ENCODE measurements around the gene CARS1. TPM values are rescaled to one million over a fixed set of nuclear protein-coding genes. Genes with fewer than 3 reads are reported as not detected.
A peak's percentile ranks its signal among the peaks of the same experiment; 100 is the strongest.

Gene CARS1
- total RNA-seq, 2 experiments from 2014 or later = 106 to 121 TPM

GRCh38 chr11:3018596-3018995, 38.6 kb downstream of the CARS1 start:
- DNase-seq = no peak
- H3K27ac Mint-ChIP-seq = no peak overlapping the region
- no peak overlapping the region for H3K4me3 Mint-ChIP-seq
- H3K4me1 Mint-ChIP-seq = peaks cover 64% of the 10 kb centered on the region
- H3K36me3 Mint-ChIP-seq (ENCODE audit: low read depth) = peaks cover 79% of the 10 kb centered on the region
- CTCF ChIA-PET = no interaction called here
- POLR2A ChIA-PET = no interaction called here
- no peaks in the 10 kb centered on the region for H3K27me3 Mint-ChIP-seq
- H3K9me3 Mint-ChIP-seq = no peaks in the 10 kb centered on the region

GRCh38 chr11:3016861-3017260, 40.4 kb downstream of the CARS1 start:
- Mint-ChIP-seq H3K4me1 (peaks cover 62% of the 10 kb centered on the region), H3K9me3 (no peaks in the 10 kb centered on the region), H3K27me3 (no peaks in the 10 kb centered on the region), H3K27ac (peak overlapping the region; percentile 95), H3K4me3 (no peak overlapping the region), H3K36me3 (ENCODE audit: low read depth) (peaks cover 71% of the 10 kb centered on the region)
- CTCF ChIA-PET = interaction anchor here (4.1 to 4.6 kb wide), 2 partner anchors 20 to 41 kb away, joined by 21 to 30 read pairs; no protein-coding TSS in a partner anchor
- POLR2A ChIA-PET = interaction anchor here (11.8 kb wide), 1 partner anchor 27 kb away, joined by 307 read pairs; the partner anchor contains the start of gene NAP1L4
- no peak for DNase-seq

DNA sequence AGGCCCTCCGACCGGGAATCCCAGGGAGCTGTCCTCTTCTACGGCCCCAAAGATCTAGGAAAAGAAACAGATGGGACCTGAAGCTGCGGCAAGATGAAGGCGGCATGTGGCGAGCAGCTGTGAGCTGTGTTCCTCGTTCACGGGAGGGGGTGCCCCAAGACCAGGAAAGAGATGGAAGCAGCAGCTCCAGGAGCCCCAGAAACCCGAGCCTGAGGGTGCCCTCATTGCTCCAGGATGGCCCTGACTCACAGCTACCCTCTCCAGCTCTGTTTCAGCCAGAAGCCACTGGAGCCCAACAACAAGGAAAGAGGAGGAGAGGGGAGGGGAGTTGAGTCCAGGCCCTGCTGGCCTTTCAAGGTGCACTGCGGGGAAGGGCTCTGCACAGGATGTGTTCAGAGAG, 41.4 kb downstream of the CARS1 start:
- no peaks in the 10 kb centered on the region for H3K27me3 Mint-ChIP-seq
- POLR2A ChIA-PET = interaction anchor here (0.8 to 11.8 kb wide), 9 partner anchors 19 to 117 kb away, joined by 3 to 307 read pairs (median 7); partner anchors contain the start of gene NAP1L4
- H3K4me3 Mint-ChIP-seq = no peak overlapping the region
- H3K9me3 Mint-ChIP-seq = no peaks in the 10 kb centered on the region
- peak overlapping the region; percentile 95 for H3K27ac Mint-ChIP-seq
- DNase-seq = no peak
- H3K36me3 Mint-ChIP-seq (ENCODE audit: low read depth) = peaks cover 75% of the 10 kb centered on the region
- CTCF ChIA-PET = interaction anchor here (1.1 to 4.6 kb wide), 6 partner anchors 16 to 76 kb away, joined by 3 to 46 read pairs (median 14); partner anchors contain the start of gene NAP1L4
- peaks cover 69% of the 10 kb centered on the region for H3K4me1 Mint-ChIP-seq

DNA sequence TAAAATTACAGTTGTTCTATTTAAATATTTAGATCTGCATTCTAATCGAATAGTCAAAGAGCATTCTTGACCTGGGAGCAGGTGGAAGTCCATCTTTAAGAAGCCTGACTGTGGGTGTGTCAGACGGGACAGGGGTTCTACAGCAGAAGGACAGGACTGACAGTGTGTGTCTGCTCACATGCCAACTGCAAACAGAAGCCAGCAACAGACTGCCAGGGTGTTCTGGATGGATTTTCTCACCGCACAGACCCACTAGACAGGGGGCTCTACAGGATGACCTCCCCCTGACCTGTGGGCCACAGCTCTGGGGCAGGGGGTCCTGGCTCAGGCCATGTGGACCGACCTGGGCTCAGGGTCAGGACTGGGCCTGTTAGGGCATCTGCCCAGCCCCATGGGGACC, 42.3 kb downstream of the CARS1 start:
- POLR2A ChIA-PET = interaction anchor here (0.8 to 11.8 kb wide), 24 partner anchors 8 to 122 kb away, joined by 3 to 307 read pairs (median 6); partner anchors contain the start of genes CARS1 and NAP1L4
- no peak overlapping the region for H3K4me3 Mint-ChIP-seq

GRCh38 chr11:3014057-3014938, 42.9 kb downstream of the CARS1 start:
- H3K4me3 Mint-ChIP-seq = peak overlapping the region; percentile 11
- H3K27ac Mint-ChIP-seq = peak overlapping the region; percentile 95
- H3K9me3 Mint-ChIP-seq = no peaks in the 10 kb centered on the region
- no peaks in the 10 kb centered on the region for H3K27me3 Mint-ChIP-seq
- ChIA-PET CTCF (interaction anchor here (0.9 to 4.6 kb wide), 20 partner anchors 9 to 481 kb away, joined by 3 to 46 read pairs (median 4); partner anchors contain the start of genes CARS1, NAP1L4 and PHLDA2), POLR2A (interaction anchor here (0.8 to 11.8 kb wide), 27 partner anchors 8 to 122 kb away, joined by 3 to 307 read pairs (median 6); partner anchors contain the start of genes CARS1 and NAP1L4)
- peaks cover 76% of the 10 kb centered on the region for H3K36me3 Mint-ChIP-seq (ENCODE audit: low read depth)
- peaks cover 84% of the 10 kb centered on the region for H3K4me1 Mint-ChIP-seq
- DNase-seq = peak; percentile 87

More for the DNA sequence above, 42.3 kb downstream of the CARS1 start:
- no peaks in the 10 kb centered on the region for H3K27me3 Mint-ChIP-seq
- peaks cover 77% of the 10 kb centered on the region for H3K4me1 Mint-ChIP-seq
- DNase-seq = no peak
- no peaks in the 10 kb centered on the region for H3K9me3 Mint-ChIP-seq
- CTCF ChIA-PET = interaction anchor here (0.9 to 4.6 kb wide), 17 partner anchors 8 to 123 kb away, joined by 3 to 46 read pairs (median 4); partner anchors contain the start of genes CARS1, NAP1L4 and PHLDA2
- H3K36me3 Mint-ChIP-seq (ENCODE audit: low read depth) = peaks cover 75% of the 10 kb centered on the region
- H3K27ac Mint-ChIP-seq = peak overlapping the region; percentile 95

- Mint-ChIP-seq H3K27ac (peak overlapping the region; percentile 93), H3K4me3 (no peak overlapping the region), H3K9me3 (no peaks in the 10 kb centered on the region), H3K36me3 (ENCODE audit: low read depth) (peaks cover 73% of the 10 kb centered on the region), H3K27me3 (no peaks in the 10 kb centered on the region), H3K4me1 (peaks cover 86% of the 10 kb centered on the region)
- CTCF ChIA-PET = interaction anchor here (1.0 to 4.6 kb wide), 7 partner anchors 9 to 80 kb away, joined by 3 to 46 read pairs (median 4); partner anchors contain the start of gene NAP1L4
- POLR2A ChIA-PET = interaction anchor here (1.1 to 11.8 kb wide), 5 partner anchors 9 to 37 kb away, joined by 3 to 307 read pairs (median 4); partner anchors contain the start of gene NAP1L4
- DNase-seq = no peak
Measured at GRCh38 chr11:3011891-3012885, 45.0 kb downstream of the CARS1 start.

DNA sequence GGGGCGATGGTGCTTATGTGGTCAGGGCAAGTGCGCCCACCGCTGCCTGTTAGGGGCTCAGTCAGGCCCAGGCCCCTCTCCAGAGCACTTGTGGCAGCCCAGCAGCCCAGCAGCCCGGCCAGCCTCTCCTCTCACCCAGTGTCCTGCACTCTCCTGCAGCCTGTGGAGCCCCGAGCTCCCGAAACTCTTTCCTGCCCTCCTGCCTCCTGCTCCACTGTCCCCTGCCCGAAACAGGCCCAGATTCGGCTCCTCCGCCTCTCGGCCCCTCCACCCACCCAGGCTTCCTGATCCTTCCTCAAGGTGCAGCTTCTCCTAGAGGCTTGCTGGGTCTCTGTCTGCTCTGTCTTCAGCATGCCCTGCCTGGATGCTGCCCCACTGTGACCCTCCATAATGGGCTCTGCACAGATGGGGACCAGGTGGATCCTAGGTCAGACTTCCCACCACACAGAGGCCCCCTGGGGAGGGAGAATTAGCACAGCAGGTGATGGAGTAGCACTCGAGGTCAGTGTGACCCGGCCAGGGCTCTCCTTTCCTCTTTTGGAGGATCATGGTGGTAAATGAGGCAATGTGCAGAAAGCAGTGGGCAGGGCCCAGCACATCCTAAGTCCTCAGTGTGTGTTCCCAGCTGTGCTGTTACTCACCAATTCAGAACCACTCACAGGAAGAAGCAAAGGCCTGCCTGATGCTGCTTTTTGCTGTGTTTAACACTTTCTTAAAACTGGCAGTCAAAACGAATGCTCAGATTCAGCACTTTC, 46.5 kb downstream of the CARS1 start:
- DNase-seq = peak; percentile 45
- H3K27me3 Mint-ChIP-seq = no peaks in the 10 kb centered on the region
- no peak overlapping the region for H3K4me3 Mint-ChIP-seq
- no peaks in the 10 kb centered on the region for H3K9me3 Mint-ChIP-seq
- peaks cover 73% of the 10 kb centered on the region for H3K4me1 Mint-ChIP-seq
- peaks cover 73% of the 10 kb centered on the region for H3K36me3 Mint-ChIP-seq (ENCODE audit: low read depth)
- ChIA-PET POLR2A (interaction anchor here (1.1 to 11.8 kb wide), 4 partner anchors 10 to 47 kb away, joined by 3 to 307 read pairs (median 4); partner anchors contain the start of genes CARS1 and NAP1L4), CTCF (interaction anchor here (1.3 kb wide), 1 partner anchor 35 kb away, joined by 3 read pairs; no protein-coding TSS in a partner anchor)
- H3K27ac Mint-ChIP-seq = peak overlapping the region; percentile 93

GRCh38 chr11:3010004-3010403, 47.2 kb downstream of the CARS1 start:
- ChIA-PET CTCF (interaction anchor here (1.2 to 1.3 kb wide), 2 partner anchors 28 to 34 kb away, joined by 3 to 4 read pairs; no protein-coding TSS in a partner anchor), POLR2A (interaction anchor here (1.0 to 11.8 kb wide), 5 partner anchors 11 to 47 kb away, joined by 3 to 307 read pairs (median 4); partner anchors contain the start of genes CARS1 and NAP1L4)
- no peaks in the 10 kb centered on the region for H3K27me3 Mint-ChIP-seq
- H3K27ac Mint-ChIP-seq = peak overlapping the region; percentile 93
- peaks cover 70% of the 10 kb centered on the region for H3K36me3 Mint-ChIP-seq (ENCODE audit: low read depth)
- H3K4me3 Mint-ChIP-seq = no peak overlapping the region
- no peaks in the 10 kb centered on the region for H3K9me3 Mint-ChIP-seq
- H3K4me1 Mint-ChIP-seq = peaks cover 67% of the 10 kb centered on the region
- DNase-seq = no peak

DNA sequence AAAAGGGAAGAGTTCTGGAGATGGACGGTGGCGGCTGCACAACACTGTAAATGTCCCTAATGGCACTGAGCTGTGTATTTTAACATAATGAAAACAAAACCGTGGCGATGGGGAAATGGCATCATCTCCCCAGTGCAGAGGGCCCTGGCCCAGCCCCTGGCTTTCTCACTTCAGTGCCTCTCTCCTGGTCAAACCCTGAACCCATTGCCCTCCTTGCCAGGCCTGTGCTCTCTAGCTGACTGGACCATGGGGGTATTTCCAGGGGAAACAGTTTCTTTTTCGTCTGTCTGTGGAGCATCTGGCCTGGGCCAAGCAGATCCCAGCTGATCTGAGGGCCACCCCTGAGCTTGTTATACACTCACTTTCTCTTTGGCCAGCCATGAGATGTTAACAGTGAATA, 47.7 kb downstream of the CARS1 start:
- peaks cover 62% of the 10 kb centered on the region for H3K4me1 Mint-ChIP-seq
- ChIA-PET POLR2A (interaction anchor here (1.0 to 11.8 kb wide), 4 partner anchors 14 to 48 kb away, joined by 3 to 307 read pairs (median 4); partner anchors contain the start of genes CARS1 and NAP1L4), CTCF (interaction anchor here (1.2 kb wide), 1 partner anchor 29 kb away, joined by 4 read pairs; no protein-coding TSS in a partner anchor)
- H3K36me3 Mint-ChIP-seq (ENCODE audit: low read depth) = peaks cover 67% of the 10 kb centered on the region
- no peaks in the 10 kb centered on the region for H3K27me3 Mint-ChIP-seq
- peak overlapping the region; percentile 93 for H3K27ac Mint-ChIP-seq
- no peak overlapping the region for H3K4me3 Mint-ChIP-seq
- H3K9me3 Mint-ChIP-seq = no peaks in the 10 kb centered on the region
- DNase-seq = no peak

- H3K4me1 Mint-ChIP-seq = peaks cover 55% of the 10 kb centered on the region
- no peak for DNase-seq
- H3K4me3 Mint-ChIP-seq = no peak overlapping the region
- H3K27ac Mint-ChIP-seq = peak overlapping the region; percentile 93
- ChIA-PET POLR2A (interaction anchor here (1.0 to 11.8 kb wide), 4 partner anchors 11 to 42 kb away, joined by 3 to 307 read pairs (median 4); partner anchors contain the start of gene NAP1L4), CTCF (interaction anchor here (1.2 kb wide), 1 partner anchor 29 kb away, joined by 4 read pairs; no protein-coding TSS in a partner anchor)
- H3K27me3 Mint-ChIP-seq = no peaks in the 10 kb centered on the region
- H3K9me3 Mint-ChIP-seq = no peaks in the 10 kb centered on the region
- H3K36me3 Mint-ChIP-seq (ENCODE audit: low read depth) = peaks cover 67% of the 10 kb centered on the region
Measured at GRCh38 chr11:3008746-3009336, 48.4 kb downstream of the CARS1 start.

All from activated CD4-positive, alpha-beta memory T cell treated with anti-CD3 and anti-CD28 coated beads, Interleukin-2, amount 10 ng/mL, durations not matched to agents 7 days and 5 days (primary cell).